ENCODE results near the gene EIPR1.
"Not testable (repeated sequence)": the region's sequence is repeated elsewhere in the genome, so short reads cannot be mapped to it uniquely, and the experiment has no call there.

Gene EIPR1

GRCh38 chr2:3403587-3404334 lies 26.1 kb upstream of the EIPR1 start:
- no peak for DNase-seq (ENCODE audit: low spot score)

DNA sequence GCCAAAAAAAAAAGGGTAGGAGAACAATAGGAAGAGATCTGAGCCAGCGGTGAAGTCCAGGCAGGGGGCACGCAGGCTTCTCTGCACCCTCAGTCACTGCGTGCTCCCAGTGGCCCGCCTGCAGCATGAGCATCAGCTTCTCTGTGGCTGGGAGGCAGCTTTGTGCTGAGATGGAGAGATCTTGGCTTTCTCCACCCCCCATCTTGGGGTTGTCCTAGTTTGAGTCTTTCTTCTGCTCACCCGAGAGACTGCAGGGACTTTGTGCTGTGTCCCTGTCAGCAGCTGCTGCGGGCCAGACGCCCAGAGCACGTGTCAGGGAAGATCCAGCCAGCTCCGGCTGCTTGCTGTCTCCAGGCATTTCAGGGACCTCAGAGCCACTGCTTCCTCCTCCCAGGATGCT lies 22.2 kb upstream of the EIPR1 start:
- DNase-seq (ENCODE audit: low spot score): no peak

- no peak for DNase-seq (ENCODE audit: low spot score)
Observed at GRCh38 chr2:3399381-3399780, 21.8 kb upstream of the EIPR1 start.

GRCh38 chr2:3398857-3399256 lies 21.2 kb upstream of the EIPR1 start:
- DNase-seq (ENCODE audit: low spot score): no peak

DNA sequence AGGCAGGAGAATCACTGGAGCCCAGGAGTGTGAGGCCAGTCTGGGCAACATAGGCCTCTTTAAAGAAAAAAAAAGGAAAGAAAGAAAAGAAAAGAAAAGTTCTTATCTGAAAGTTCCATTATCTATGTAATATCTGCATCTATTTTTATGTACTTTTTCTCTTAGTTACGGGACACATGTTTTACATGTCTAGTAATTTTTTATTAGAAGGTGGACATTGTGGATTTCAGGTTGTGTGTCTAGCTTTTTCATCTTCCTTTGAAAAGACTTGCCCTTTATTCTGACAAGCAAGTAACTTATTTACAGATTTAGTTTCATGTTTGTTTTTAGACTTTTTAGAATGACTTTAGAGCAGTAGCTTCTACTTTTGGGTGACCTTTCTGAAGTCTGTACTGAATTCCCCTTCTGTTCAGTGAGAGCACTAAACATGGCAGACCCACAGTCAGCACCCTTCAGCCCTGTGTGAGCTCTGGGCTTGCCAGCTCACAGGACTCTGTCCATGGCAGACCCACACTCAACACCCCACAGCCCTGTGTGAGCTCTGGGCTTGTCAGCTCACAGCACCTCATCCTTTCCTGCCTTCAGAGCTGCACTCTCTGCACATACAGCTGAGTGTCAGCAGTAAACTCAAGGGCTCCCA lies 19.4 kb upstream of the EIPR1 start:
- no peak for DNase-seq (ENCODE audit: low spot score)

GRCh38 chr2:3392216-3392615 lies 14.6 kb upstream of the EIPR1 start:
- no peak for DNase-seq (ENCODE audit: low spot score)

- no peak for DNase-seq (ENCODE audit: low spot score)
Observed at GRCh38 chr2:3390041-3390440, 12.4 kb upstream of the EIPR1 start.

GRCh38 chr2:3389193-3389592 lies 11.6 kb upstream of the EIPR1 start:
- no peak for DNase-seq (ENCODE audit: low spot score)

DNA sequence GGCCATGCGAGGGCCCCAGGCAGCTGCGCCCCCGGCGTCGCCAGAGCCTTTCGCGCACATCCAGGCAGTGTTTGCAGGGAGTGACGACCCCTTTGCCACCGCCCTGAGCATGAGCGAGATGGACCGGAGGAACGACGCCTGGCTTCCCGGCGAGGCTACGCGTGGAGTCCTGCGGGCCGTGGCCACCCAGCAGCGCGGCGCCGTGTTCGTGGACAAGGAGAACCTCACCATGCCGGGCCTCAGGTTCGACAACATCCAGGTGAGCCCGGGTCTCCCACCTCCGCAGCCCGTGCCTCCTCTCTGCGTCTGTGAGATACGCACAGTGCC lies 10.8 kb upstream of the EIPR1 start:
- no peak for DNase-seq (ENCODE audit: low spot score)

DNA sequence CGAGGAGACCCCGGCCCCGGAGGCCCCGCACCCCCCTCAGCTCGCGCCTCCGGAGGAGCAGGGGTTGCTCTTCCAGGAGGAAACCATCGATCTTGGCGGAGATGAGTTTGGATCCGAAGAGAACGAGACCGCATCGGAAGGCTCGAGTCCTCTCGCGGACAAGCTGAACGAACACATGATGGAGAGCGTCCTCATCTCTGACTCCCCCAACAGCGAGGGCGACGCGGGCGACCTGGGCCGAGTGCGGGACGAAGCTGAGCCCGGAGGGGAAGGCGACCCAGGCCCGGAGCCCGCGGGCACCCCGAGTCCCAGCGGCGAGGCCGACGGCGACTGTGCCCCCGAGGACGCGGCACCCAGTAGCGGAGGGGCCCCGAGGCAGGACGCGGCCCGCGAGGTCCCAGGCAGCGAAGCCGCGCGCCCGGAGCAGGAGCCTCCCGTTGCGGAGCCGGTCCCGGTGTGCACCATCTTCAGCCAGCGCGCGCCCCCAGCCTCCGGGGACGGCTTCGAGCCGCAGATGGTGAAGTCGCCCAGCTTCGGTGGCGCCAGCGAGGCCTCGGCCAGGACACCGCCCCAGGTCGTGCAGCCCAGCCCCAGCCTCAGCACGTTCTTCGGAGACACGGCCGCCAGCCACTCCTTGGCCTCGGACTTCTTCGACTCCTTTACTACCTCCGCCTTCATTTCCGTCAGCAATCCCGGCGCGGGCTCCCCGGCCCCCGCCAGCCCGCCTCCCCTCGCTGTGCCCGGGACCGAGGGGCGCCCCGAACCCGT lies 10.2 kb upstream of the EIPR1 start:
- DNase-seq (ENCODE audit: low spot score): no peak

DNA sequence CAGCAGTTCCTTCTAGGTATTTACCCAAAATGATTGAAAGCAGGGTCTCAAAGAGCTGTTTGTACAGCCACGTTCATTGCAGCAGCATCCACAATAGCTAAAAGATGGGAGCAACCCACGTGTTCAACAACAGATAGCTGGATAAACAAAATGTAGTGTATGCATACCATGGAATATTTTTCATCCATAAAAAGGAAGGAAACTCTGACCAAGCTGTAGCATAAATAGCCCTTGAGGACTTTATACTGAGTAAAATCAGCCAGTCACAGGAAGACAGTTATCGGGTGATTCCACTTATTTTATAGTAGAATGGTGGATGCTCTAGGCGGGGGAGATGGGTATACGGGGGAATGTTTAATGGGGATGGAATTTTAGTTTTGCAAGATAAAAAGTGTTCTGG lies 9.4 kb upstream of the EIPR1 start:
- no peak for DNase-seq (ENCODE audit: low spot score)

DNA sequence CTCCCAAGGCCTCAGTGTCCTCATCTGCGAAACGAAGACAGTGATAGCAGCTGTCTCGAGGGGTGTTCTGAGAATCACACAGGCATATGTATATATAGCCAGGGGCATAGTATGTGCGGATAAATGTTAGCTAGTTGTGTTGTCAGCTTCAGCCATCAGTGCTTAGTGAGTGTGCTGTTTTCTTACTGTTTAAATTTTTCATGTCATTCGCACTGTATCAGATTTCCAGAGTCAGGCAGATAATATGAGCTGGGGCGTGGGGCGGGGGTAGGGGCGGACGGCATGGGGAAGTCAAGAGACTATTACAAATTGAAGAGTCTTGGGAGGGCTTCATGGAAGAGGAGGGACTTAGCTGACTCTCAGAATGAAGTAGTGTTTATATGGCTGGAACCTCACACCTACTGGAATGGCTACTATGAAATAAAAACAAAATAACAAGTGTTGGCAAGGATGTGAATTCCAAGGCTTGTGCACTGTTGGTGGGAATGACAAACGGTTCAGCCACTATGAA lies 8.9 kb upstream of the EIPR1 start:
- no peak for DNase-seq (ENCODE audit: low spot score)

DNA sequence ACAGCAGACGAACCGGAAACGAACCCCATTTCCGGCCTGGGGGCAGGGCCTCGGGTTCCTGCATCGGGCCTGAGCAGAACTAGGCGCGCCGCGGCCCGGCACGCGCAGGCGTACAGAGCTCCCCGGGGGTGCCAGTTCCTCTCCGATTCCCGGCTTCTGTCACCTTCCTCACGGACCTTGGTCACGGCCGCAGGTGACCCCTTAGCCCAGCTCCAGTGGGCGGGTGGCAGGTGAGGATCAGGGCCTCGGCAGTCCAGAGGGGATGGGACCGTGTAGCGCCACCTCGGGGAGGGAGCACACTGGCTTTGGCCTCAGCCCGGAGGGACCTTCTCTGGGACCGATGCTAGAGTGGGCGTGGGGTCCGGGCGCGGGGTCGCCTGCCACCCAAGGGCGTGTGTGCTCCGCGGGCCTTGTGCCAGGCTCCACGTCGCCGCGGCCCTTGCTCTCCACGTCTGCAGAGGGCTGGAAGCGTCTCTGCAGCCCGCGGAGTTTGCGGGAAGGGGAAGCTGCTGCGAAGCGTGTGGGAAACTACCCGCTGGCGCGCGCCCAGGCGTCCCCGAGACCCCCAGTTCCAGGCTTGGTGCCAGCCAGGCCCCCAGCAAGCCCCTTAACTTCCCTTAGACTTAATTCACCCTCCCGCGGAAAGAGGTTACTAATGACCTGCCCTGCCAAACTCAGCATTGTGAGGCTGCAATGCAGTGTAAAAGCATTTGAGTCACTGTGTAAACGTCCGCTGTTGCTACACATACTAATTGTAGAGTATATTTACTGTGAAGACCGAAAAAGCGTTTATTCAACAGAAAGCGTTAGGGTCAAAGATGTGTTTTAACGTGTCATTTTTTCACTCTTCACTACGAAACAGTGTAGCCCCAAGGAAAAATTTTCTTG lies 2.3 kb upstream of the EIPR1 start, which contains the start of gene TRAPPC12:
TRAPPC12 (plus strand) TSS at position 48 of the 888 bp plus-strand sequence. CDS start 7,930 bp downstream, outside the sequence.
- peak; percentile 92 for DNase-seq (ENCODE audit: low spot score)

DNA sequence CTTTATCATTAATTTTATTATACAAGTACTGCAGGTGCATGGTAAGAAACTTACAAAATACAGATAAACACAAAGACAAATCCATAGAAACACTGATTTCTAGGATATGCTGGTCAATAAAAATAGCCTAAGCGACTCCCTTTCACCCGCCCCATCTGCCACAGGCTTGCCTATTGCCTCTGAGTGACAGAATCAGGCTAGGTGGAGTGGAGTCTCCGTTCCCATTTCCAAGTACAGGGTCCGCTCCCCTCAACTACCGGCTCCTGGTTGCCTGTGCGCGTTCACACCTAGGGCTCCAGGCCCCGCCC lies 1.7 kb upstream of the EIPR1 start:
- no peak for DNase-seq (ENCODE audit: low spot score)

DNA sequence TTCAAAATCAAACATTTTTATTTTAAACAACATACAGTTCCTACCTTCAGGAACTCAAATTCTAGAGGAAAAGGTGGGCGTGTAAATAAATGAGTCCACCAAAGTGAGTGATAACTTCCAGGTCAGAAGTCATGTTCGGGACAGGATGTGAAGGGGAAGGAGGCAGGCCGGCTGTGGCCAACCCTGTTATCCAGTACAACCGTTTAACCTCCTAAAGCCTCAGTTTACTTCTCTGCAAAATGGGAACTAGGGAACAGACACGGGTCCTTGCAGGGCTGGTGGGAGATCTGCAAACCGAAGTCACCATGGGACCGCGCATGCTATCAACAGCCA lies 373 bp downstream of the EIPR1 start:
- peak; percentile 55 for DNase-seq (ENCODE audit: low spot score)

DNA sequence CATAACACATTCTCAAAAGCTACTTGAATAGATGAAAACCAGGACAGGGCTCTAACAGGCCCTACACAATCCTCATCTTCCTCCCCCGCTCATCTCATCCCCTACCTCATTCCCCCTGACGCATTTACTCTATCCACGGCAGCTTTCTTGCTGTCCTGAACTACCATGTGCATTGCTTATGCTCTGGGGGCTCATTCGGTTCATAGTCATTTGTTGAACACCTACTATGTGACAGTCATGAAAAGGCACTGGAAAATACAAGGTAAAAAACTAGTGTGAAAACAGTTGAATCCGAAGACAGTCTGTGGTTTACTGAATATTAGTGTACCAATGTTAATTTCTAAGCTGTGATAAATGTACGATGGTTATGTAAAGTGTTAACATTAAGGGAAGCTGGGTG lies 797 bp downstream of the EIPR1 start:
- DNase-seq (ENCODE audit: low spot score): no peak

DNA sequence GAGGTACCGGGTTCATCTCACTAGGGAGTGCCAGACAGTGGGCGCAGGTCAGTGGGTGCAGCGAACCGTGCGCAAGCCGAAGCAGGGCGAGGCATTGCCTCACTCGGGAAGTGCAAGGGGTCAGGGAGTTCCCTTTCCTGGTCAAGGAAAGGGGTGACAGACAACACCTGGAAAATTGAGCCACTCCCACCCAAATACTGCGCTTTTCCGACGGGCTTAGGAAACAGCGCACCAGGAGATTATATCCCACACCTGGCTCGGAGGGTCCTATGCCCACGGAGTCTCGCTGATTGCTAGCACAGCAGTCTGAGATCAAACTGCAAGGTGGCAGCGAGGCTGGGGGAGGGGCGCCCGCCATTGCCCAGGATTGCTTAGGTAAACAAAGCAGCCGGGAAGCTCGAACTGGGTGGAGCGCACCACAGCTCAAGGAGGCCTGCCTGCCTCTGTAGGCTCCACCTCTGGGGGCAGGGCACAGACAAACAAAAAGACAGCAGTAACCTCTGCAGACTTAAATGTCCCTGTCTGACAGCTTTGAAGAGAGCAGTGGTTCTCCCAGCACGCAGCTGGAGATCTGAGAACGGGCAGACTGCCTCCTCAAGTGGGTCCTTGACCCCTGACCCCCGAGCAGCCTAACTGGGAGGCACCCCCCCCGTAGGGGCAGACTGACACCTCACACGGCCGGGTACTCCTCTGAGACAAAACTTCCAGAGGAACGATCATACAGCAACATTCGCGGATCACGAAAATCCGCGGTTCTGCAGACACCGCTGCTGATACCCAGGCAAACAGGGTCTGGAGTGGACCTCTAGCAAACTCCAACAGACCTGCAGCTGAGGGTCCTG lies 8.1 kb downstream of the EIPR1 start:
- not testable (repeated sequence) for DNase-seq (ENCODE audit: low spot score)

DNA sequence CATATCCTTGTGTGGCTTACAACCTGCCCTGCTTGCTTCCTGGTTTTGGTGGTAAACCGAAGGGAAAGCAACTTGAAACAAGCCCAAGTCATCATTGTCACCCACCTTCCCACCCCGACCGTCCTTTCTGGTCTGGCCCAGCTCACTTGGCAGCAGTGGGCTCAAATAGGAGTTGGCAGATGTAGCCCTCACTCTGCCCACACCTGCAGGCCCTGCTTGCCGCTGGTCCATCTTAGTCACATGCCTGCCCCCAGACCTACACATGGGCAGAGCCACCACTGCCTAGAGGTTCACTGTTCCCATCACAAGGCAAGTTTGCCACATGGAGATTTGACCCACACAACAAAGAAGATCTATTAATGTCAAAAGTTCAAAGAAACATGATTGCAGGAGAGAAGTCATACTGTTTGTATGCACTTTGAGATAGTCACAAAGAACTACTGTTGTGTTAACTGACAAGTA lies 9.3 kb downstream of the EIPR1 start:
- DNase-seq (ENCODE audit: low spot score): no peak

DNA sequence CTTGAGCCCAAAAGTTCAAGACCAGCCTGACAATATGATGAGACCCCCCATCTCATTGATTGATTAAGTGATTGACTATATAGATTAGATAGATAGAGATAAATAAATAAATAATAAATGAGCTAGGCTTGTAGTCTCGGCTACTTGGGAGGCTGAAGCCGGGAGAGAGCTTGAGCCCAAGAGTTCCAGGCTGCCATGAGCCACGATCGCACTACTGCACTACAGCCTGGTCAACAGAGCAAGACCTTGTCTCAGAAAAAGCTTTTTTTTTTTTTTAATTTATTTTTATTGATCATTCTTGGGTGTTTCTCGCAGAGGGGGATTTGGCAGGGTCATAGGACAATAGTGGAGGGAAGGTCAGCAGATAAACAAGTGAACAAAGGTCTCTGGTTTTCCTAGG lies 12.4 kb downstream of the EIPR1 start:
- DNase-seq (ENCODE audit: low spot score): no peak

- no peak for DNase-seq (ENCODE audit: low spot score)
Observed at GRCh38 chr2:3361518-3362389, 15.9 kb downstream of the EIPR1 start.
